NCI-H187 (cell line): ENCODE measurements around the gene WDR82.

ENCODE experiments used
- DNase-seq, 2 experiments: peaks; one replicate each; lab custom pipeline; 2025; lab: John Stamatoyannopoulos, UW

WDR82 gene

GRCh38 chr3:52238193-52238760 lies 40.2 kb downstream of the WDR82 start:
- no peak for DNase-seq

GRCh38 chr3:52237657-52238172 lies 40.7 kb downstream of the WDR82 start:
- no peak for DNase-seq

GRCh38 chr3:52237006-52237656 lies 41.3 kb downstream of the WDR82 start:
- no peak for DNase-seq

- no peak for DNase-seq
Measured at GRCh38 chr3:52236424-52236886, 42.0 kb downstream of the WDR82 start.

GRCh38 chr3:52234516-52235447 lies 43.7 kb downstream of the WDR82 start:
- no peak for DNase-seq

- no peak for DNase-seq
Measured at GRCh38 chr3:52233968-52234367, 44.5 kb downstream of the WDR82 start.

- DNase-seq = no peak
Measured at GRCh38 chr3:52233108-52233591, 45.3 kb downstream of the WDR82 start.

GRCh38 chr3:52232279-52233107 lies 46.0 kb downstream of the WDR82 start:
- DNase-seq = no peak

GRCh38 chr3:52231502-52232278 lies 46.8 kb downstream of the WDR82 start:
- DNase-seq = no peak

GRCh38 chr3:52230889-52231499 lies 47.5 kb downstream of the WDR82 start:
- no peak for DNase-seq

GRCh38 chr3:52230461-52230860 lies 48.0 kb downstream of the WDR82 start:
- no peak for DNase-seq

- no peak for DNase-seq
Measured at GRCh38 chr3:52229656-52230055, 48.8 kb downstream of the WDR82 start.

GRCh38 chr3:52228751-52229291 lies 49.6 kb downstream of the WDR82 start:
- no peak for DNase-seq

- no peak for DNase-seq
Measured at GRCh38 chr3:52228266-52228665, 50.2 kb downstream of the WDR82 start.

GRCh38 chr3:52227766-52228165 lies 50.7 kb downstream of the WDR82 start:
- no peak for DNase-seq

GRCh38 chr3:52227117-52227516 lies 51.3 kb downstream of the WDR82 start:
- DNase-seq = no peak

GRCh38 chr3:52226229-52226817 lies 52.1 kb downstream of the WDR82 start:
- DNase-seq = no peak

- DNase-seq = no peak
Measured at GRCh38 chr3:52225452-52226228, 52.8 kb downstream of the WDR82 start, which contains the start of gene TLR9. Gene TLR9, minus strand, starts transcription at chr3:52225645. Its CDS starts 116 bp downstream, at chr3:52225529.
